H54 (cell line): Measurements from ENCODE around the gene CFAP77.

Source experiments
- DNase-seq: peaks from one replicate; pipeline ENCODE4 v3.0.0; 2011; ENCODE audit warnings: low spot score, mixed read lengths; ENCODE audit not compliant: insufficient read length
- FAIRE-seq: peaks from 3 replicates; lab custom pipeline; 2011; peaks lifted over from hg19 to GRCh38; lab: Jason Lieb, UNC
- POLR2A ChIP-seq: IDR thresholded peaks from 2 replicates; pipeline ENCODE4 v1.6.1; 2011; ENCODE audit warnings: low read depth, mild to moderate bottlenecking, low read length

Gene CFAP77

DNA sequence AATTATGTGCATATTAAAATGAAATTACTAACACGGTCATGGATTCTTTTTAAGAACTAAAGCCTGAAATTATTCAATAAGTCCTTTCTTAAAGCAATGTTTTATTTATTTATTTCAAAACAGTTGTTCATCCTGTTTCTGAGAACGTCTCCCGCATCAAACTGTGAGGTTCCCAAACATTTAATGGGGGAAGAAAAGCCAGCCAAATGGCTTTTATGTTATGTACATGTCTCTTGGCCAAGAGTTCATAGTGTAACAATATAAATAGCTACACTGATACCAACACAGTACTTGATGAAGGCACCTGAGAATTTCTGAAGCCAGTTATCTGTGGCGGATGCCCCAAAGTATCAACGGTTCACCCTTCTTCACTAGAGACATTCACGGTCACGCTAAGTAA is 19.0 kb upstream of the CFAP77 start:
- TF ChIP-seq POLR2A: no peak
- FAIRE-seq: no peak
- DNase-seq: no peak

- TF ChIP-seq POLR2A: no peak
- DNase-seq (no peak), FAIRE-seq (no peak)
These were observed 18.6 kb upstream of the CFAP77 start for GRCh38 chr9:132391449-132391848.

DNA sequence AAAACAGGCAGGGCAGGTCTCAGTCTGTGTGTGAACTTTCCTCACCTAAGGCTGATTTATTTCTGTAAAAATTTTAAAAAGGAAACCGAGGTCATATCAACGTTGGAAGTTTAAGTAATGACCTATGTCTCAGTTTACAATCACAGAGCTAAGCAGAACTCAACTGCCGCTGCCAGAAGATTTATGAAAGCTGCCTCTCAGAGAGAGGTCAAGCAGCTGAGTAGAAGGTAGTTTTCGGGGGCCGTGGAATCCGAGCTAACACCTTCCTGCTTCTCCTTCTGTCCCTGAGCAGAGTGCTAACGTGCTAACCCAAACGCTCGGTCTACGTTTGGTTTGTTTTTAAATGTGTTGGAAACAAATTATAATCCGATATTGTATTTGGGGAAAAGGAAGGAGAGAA is 14.5 kb upstream of the CFAP77 start:
- no peak for FAIRE-seq
- no peak for TF ChIP-seq POLR2A
- DNase-seq: no peak

- FAIRE-seq: no peak
- no peak for TF ChIP-seq POLR2A
- DNase-seq: no peak
These were observed 8.2 kb upstream of the CFAP77 start for GRCh38 chr9:132401824-132402223.

- TF ChIP-seq POLR2A: no peak
- no peak for FAIRE-seq
- no peak for DNase-seq
These were observed 5.7 kb upstream of the CFAP77 start for GRCh38 chr9:132404228-132404881.

DNA sequence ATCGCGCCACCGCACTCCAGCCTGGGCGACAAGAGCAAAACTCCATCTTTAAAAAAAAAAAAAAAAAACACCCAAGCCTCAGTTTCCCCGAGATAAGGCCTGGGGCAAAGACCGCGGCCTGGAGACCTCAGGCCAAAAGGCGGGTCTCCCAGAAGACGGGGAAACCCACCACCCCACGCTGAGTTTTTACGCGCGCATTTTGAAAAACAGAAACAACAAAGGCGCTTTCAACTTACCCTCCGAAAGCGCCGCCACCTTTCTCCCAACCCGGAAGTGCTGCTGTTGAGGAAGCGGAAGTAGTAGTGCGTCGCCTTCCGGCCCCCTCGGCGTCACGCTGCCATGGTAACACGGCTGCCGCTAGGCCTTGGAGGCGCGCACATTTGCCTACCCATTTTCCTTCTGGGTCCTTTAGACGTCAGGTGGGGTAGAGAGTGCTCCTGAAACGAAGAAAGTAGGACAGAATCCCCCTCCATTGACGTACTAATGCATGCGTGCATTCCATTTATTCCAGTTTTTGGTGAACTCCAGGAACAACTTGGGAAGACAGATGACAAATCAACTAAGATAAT is 3.4 kb upstream of the CFAP77 start, which contains the start of gene TTF1:
Gene TTF1 (minus strand): TSS at position 287 of the 569 bp plus-strand sequence. CDS start 4,019 bp downstream, outside the sequence.
- DNase-seq (peak; percentile 99), FAIRE-seq (peak; percentile 93)
- TF ChIP-seq POLR2A: peak; percentile 37; the same call in 1 of the 2 replicates

GRCh38 chr9:132407196-132407595 is 2.8 kb upstream of the CFAP77 start:
- no peak for FAIRE-seq
- no peak for DNase-seq
- TF ChIP-seq POLR2A: no peak

- no peak for FAIRE-seq
- TF ChIP-seq POLR2A: no peak
- no peak for DNase-seq
These were observed 1.5 kb upstream of the CFAP77 start for GRCh38 chr9:132408521-132408920.

- TF ChIP-seq POLR2A: no peak
- DNase-seq: no peak
These were observed 631 bp downstream of the CFAP77 start for GRCh38 chr9:132410642-132411041.

GRCh38 chr9:132411091-132411508 is 1.1 kb downstream of the CFAP77 start:
- TF ChIP-seq POLR2A: no peak
- DNase-seq (peak; percentile 51), FAIRE-seq (no peak)

More at GRCh38 chr9:132410642-132411041, 631 bp downstream of the CFAP77 start:
- no peak for FAIRE-seq

DNA sequence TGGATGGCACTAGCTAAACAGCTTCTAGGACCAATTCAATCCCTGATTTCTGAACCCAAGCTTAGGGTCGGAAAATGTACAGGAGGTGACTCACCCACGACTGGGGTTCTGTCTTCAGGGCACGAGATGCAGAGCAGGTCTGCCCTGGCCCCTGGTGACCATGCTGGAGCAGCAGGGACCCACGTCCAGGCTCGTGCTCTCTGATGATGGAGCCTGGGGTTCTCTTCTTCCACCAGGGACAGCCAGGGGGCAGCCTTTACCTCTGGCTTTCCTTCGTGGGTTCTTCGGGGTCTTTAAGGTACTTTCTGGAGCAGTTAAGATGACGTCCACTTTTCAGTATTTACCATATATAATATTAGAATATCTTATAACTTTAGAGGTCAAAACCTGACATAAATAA is 2.1 kb downstream of the CFAP77 start:
- DNase-seq (no peak), FAIRE-seq (no peak)
- TF ChIP-seq POLR2A: no peak

DNA sequence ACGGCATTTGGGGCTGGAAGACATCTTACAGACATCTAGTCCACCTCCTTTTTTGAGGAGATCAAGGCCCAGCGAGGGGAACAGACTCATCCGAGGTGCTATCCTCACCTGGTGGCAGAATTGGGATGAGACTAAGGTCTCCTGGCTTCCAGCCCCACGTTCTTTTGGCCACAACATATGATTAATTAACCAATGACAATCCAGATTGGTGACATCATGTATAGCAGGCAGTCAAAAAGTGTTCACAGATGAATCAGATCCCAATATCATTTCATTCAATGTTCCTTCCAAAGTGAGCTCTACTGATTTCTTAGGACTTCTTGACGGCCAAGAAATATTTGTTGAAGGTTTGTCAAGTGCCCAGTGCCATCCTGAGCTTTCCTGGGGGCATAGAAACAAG is 3.9 kb downstream of the CFAP77 start:
- no peak for DNase-seq
- TF ChIP-seq POLR2A: no peak
- FAIRE-seq: no peak

DNA sequence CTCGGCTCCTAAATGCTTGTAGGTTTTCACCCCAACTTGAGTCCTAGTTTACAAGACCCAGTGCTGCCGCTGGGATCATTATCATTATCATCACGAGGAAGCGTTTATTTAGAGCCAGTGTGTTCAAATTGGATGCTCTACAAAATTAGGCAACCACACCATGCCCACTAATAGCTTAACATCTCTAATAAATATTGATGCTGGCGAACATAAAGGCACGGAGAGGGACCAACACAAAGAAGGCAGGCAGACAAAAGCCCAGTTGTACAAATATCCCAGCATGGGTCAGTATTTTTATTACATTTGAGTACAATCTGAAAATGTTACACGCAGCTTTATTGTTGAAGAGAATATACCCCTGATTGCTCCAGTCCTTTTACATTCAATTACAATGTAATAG is 4.7 kb downstream of the CFAP77 start:
- FAIRE-seq: no peak
- TF ChIP-seq POLR2A: no peak
- DNase-seq: no peak

- FAIRE-seq (no peak), DNase-seq (no peak)
- TF ChIP-seq POLR2A: no peak
These were observed 5.2 kb downstream of the CFAP77 start for GRCh38 chr9:132415181-132415580.
